Suprapubic skin (tissue), 4 donors: Measurements from ENCODE around the gene RPL36. TPM values are rescaled to one million over a fixed set of nuclear protein-coding genes. Genes with fewer than 3 reads are reported as not detected.

Experiments used
- DNase-seq, 2 donors: peaks; one replicate each; pipeline ENCODE4 v3.0.0-alpha.2; 2019; ENCODE audit warnings: low spot score in 2 of 2
- H3K27ac ChIP-seq: fragments of 200-600 bp; sonication (generic); one replicate; pipeline ENCODE4 v1.5.1; 2019
- H3K27me3 ChIP-seq: fragments of 200-600 bp; sonication (generic); one replicate; pipeline ENCODE4 v1.5.1; 2019
- H3K36me3 ChIP-seq: fragments of 200-600 bp; sonication (generic); one replicate; pipeline ENCODE4 v1.5.1; 2019
- H3K4me1 ChIP-seq: fragments of 200-600 bp; sonication (generic); one replicate; pipeline ENCODE4 v1.5.1; 2019
- H3K4me3 ChIP-seq: fragments of 200-600 bp; sonication (generic); one replicate; pipeline ENCODE4 v1.5.1; 2019; ENCODE audit warnings: mild to moderate bottlenecking
- H3K9me3 ChIP-seq: fragments of 200-600 bp; sonication (generic); one replicate; pipeline ENCODE4 v1.5.1; 2019
- CTCF ChIP-seq, 2 donors: fragments of 200-600 bp in 1 of 2; fragments of 450-650 bp in 1 of 2; sonication (generic) in 1 of 2; IDR thresholded peaks; one replicate each; pipeline ENCODE4 v1.5.1; 2016 to 2019; ENCODE audit warnings: antibody characterized with exemption in 2 of 2, mild to moderate bottlenecking in 1 of 2, moderate library complexity in 1 of 2
- EP300 ChIP-seq: sonication (generic); formaldehyde crosslinking; IDR thresholded peaks from one replicate; pipeline ENCODE4 v1.6.1; 2017; ENCODE audit warnings: antibody characterized with exemption
- POLR2A ChIP-seq, 2 donors: fragments of 450-650 bp; IDR thresholded peaks; one replicate each; pipeline ENCODE4 v1.6.1; 2017; ENCODE audit warnings: antibody characterized with exemption in 2 of 2, mild to moderate bottlenecking in 2 of 2, moderate library complexity in 2 of 2
- POLR2AphosphoS5 ChIP-seq, 3 donors: sonication (generic); formaldehyde crosslinking; IDR thresholded peaks; one replicate each; pipeline ENCODE4 v1.6.1; 2017; ENCODE audit warnings: antibody characterized with exemption in 3 of 3
- WGBS: methylation state at CpG from one replicate; pipeline ENCODE4 v1.1.5; 2018; 5-methylcytosine and 5-hydroxymethylcytosine counted together
- total RNA-seq, 4 donors: library from RNA; depleted of rRNA; stranded (reverse); fragments of >200 nt; gene quantifications; one replicate each; pipeline ENCODE4 v1.1.0, GENCODE V29; 2016

The RPL36 gene
- total RNA-seq, result 100 to 1,000 TPM; 420 to 822 (median 688) TPM

DNA sequence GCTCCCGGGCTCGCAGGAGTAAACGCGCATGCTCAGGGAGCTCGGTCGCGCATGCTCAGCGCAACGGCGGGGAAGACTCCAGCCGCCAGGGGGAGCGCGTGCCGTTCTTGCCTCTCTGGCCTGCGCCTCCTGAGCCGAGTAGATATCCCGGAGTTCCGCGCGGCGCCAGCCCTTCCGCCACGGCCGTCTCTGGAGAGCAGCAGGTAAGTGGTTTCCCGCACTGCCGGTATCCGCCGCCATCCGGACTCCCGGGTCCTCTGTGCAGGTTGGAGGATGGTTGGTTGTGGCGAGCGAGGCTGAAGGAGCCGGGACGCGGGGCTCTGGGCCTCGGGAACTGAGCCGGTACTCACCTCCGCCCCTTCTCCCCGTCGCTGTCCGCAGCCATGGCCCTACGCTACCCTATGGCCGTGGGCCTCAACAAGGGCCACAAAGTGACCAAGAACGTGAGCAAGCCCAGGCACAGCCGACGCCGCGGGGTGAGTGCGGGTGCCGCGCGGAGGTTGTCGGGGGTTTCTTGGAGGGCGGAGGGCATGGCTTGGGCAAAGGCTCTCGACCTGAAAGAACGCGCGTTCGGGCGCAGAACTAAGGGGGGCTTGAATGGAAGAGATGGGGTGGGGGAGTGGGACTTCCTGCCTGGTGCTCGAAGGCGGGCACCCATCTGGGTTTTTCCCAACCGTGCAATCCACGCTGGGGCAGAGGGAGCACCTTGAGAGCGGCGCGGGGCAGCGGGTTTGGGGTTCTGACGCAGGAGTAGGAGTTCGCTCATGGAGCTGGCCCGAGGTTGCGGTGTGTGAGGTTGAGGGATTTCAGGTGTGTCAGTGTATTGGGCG lies at the start of gene RPL36:
RPL36 (plus strand) TSS at position 171 of the 830 bp plus-strand sequence; CDS start at position 384, 213 bp downstream.
- DNase-seq, result peak; percentile 98 to 99
- TF ChIP-seq POLR2AphosphoS5 (IDR thresholded peaks at IDR 0.05), result peak; percentile 83 to 96 (median 89)
- TF ChIP-seq EP300, result no peak
- TF ChIP-seq CTCF (IDR thresholded peaks at IDR 0.05), result peak; percentile 97 to 99
- peak; percentile 77 to 78 for TF ChIP-seq POLR2A (IDR thresholded peaks at IDR 0.05)
- H3K36me3 ChIP-seq, result peaks cover 37% of the 10 kb centered on the region
- H3K4me3 ChIP-seq, result peak within 1 kb of the TSS; percentile 71
- H3K27ac ChIP-seq, result peak within 1 kb of the TSS; percentile 91
- peaks cover 44% of the 10 kb centered on the region for H3K4me1 ChIP-seq
- H3K9me3 ChIP-seq, result no peaks in the 10 kb centered on the region
- 0% methylated on average over 1 of the region's 73 CpGs for WGBS
- no peaks in the 10 kb centered on the region for H3K27me3 ChIP-seq

GRCh38 chr19:5641171-5641570 lies 48.9 kb upstream of the RPL36 start:
- DNase-seq, result peak in 1 of 2 donors; percentile 43
- no peaks in the 10 kb centered on the region for H3K27me3 ChIP-seq
- peaks cover 40% of the 10 kb centered on the region for H3K36me3 ChIP-seq
- TF ChIP-seq POLR2AphosphoS5 (IDR thresholded peaks at IDR 0.05), result no peak
- no peak for TF ChIP-seq CTCF (IDR thresholded peaks at IDR 0.05)
- TF ChIP-seq EP300, result no peak
- no peak for TF ChIP-seq POLR2A (IDR thresholded peaks at IDR 0.05)
- WGBS, result 63% methylated on average over 4 of the region's 4 CpGs
- H3K27ac ChIP-seq, result no peak overlapping the region
- no peak overlapping the region for H3K4me3 ChIP-seq
- peaks cover 20% of the 10 kb centered on the region for H3K4me1 ChIP-seq
- no peaks in the 10 kb centered on the region for H3K9me3 ChIP-seq

- peaks cover 20% of the 10 kb centered on the region for H3K4me1 ChIP-seq
- H3K9me3 ChIP-seq, result no peaks in the 10 kb centered on the region
- 92% methylated on average over 2 of the region's 2 CpGs for WGBS
- TF ChIP-seq EP300 (no peak), POLR2AphosphoS5 (IDR thresholded peaks at IDR 0.05) (no peak), POLR2A (IDR thresholded peaks at IDR 0.05) (no peak), CTCF (IDR thresholded peaks at IDR 0.05) (no peak)
- no peak for DNase-seq
- H3K36me3 ChIP-seq, result peaks cover 50% of the 10 kb centered on the region
- no peak overlapping the region for H3K4me3 ChIP-seq
- H3K27ac ChIP-seq, result no peak overlapping the region
- H3K27me3 ChIP-seq, result no peaks in the 10 kb centered on the region
These were observed 47.9 kb upstream of the RPL36 start for GRCh38 chr19:5642204-5642603.

DNA sequence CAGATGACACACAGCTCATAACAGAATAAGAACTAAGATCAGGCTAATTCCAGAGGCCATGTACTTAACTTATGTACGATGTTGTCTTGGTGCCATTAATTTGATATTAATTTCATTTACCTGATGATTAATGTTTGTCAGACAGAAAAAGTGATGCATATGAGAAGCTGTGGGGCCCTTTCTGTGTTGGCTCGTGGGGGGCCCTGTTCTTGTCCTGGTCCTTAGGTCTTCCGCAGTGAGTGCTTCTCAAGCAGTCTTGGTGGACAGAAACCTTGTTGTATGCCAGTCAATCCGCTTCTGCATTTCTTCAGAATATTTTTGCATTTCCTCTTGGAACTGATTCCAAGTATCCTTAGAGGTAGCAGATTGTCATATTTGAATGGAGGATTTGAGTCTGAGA lies 47.0 kb upstream of the RPL36 start:
- no peak for TF ChIP-seq POLR2A (IDR thresholded peaks at IDR 0.05)
- TF ChIP-seq POLR2AphosphoS5 (IDR thresholded peaks at IDR 0.05), result no peak
- no peak for TF ChIP-seq EP300
- TF ChIP-seq CTCF (IDR thresholded peaks at IDR 0.05), result no peak
- Histone ChIP-seq H3K4me1 (peaks cover 13% of the 10 kb centered on the region), H3K27me3 (no peaks in the 10 kb centered on the region), H3K27ac (no peak overlapping the region), H3K36me3 (peaks cover 59% of the 10 kb centered on the region), H3K4me3 (no peak overlapping the region), H3K9me3 (no peaks in the 10 kb centered on the region)
- DNase-seq, result peak in 1 of 2 donors; percentile 10
- WGBS, result 78% methylated on average over 4 of the region's 4 CpGs

- Histone ChIP-seq H3K27ac (no peak overlapping the region), H3K36me3 (peaks cover 65% of the 10 kb centered on the region), H3K9me3 (no peaks in the 10 kb centered on the region), H3K4me1 (peaks cover 13% of the 10 kb centered on the region), H3K27me3 (no peaks in the 10 kb centered on the region), H3K4me3 (no peak overlapping the region)
- WGBS, result 75% methylated on average over 2 of the region's 2 CpGs
- TF ChIP-seq CTCF (IDR thresholded peaks at IDR 0.05) (no peak), POLR2AphosphoS5 (IDR thresholded peaks at IDR 0.05) (no peak), POLR2A (IDR thresholded peaks at IDR 0.05) (no peak), EP300 (no peak)
- DNase-seq, result no peak
These were observed 46.1 kb upstream of the RPL36 start for GRCh38 chr19:5644037-5644436.
